Stimulated activated CD8-positive, alpha-beta memory T cell treated with anti-CD3 and anti-CD28 coated beads, Interleukin-4, amount 100 ng/mL, for 48 hours (primary cell): Measurements from ENCODE around the gene SERPINA5.
"Not testable (repeated sequence)": the region's sequence is repeated elsewhere in the genome, so short reads cannot be mapped to it uniquely, and the experiment has no call there.

ENCODE experiments used
- DNase-seq: peaks from one replicate; pipeline ENCODE4 v3.0.0-alpha.2; 2020

Gene SERPINA5

GRCh38 chr14:94630396-94630795 is 49.2 kb downstream of the SERPINA5 start:
- no peak for DNase-seq

- no peak for DNase-seq
These were observed 49.8 kb downstream of the SERPINA5 start for GRCh38 chr14:94631050-94631449.

DNA sequence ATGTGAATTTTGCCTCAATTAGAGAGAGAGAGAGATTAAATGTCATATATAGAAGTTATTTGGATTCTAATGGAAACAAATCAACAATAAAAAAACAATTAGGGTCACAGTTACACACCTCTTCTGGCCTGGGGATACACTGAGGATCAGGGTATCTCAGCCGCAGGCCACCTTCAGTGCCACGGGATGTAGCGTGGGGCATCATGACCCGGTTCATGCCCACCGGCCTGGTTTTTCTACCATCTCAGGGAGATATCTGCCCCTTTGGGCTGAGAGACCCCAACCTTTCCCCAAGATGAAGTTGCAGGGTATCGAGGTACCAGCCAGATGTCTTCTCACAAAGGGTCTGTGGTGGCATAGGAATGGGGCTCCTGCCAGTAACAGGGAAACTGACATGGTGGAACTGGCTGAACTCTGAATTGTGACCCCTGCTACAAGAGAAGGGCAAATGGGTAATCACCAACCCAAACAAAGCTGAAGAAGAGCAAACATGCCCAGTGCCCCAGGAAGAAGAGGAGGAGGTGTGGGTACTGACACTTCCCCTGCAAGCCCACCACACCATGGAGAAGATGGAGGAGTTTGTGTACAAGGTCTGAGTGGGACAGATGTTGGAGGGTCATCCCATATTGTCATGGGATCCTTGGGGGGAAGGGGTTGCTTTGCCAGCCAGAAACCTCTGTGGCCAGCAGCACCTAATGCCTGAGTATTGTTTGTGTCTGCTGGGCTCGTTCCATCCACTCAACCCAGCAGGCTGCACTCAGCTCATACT is 50.5 kb downstream of the SERPINA5 start:
- no peak for DNase-seq

DNA sequence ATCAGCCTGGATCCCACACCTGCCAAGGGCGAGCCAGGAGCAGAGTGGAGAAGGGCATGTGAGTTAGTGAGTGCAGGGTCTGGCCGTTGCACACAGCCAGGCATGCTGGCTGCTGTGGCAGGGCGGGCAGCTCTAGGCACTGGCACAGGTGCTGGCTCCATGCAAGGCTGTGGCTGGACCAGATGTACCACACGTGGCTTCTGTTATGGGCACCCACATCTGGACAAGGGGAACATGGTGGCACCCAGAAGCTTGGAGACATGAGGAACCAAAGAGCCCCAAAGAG is 51.0 kb downstream of the SERPINA5 start:
- no peak for DNase-seq

GRCh38 chr14:94633121-94633520 is 51.9 kb downstream of the SERPINA5 start:
- no peak for DNase-seq

DNA sequence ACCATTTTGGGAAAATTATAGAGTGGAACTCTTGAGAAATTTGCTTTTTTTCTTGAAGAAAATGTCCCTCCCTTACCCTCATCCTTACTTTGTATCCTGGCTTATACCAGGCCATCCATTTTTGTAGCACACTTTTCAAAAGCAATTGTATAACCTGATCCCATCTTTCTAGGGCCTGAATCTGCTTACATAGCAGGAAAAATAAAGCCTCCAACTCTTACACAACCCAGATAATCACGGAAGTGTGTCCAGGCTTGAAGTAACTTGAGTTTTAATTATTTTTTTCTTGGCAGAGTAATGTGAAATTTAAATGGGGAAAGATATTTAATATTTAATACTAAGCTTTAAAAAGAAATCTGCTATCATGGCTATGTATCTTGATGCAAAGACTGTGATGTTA is 53.9 kb downstream of the SERPINA5 start:
- no peak for DNase-seq

DNA sequence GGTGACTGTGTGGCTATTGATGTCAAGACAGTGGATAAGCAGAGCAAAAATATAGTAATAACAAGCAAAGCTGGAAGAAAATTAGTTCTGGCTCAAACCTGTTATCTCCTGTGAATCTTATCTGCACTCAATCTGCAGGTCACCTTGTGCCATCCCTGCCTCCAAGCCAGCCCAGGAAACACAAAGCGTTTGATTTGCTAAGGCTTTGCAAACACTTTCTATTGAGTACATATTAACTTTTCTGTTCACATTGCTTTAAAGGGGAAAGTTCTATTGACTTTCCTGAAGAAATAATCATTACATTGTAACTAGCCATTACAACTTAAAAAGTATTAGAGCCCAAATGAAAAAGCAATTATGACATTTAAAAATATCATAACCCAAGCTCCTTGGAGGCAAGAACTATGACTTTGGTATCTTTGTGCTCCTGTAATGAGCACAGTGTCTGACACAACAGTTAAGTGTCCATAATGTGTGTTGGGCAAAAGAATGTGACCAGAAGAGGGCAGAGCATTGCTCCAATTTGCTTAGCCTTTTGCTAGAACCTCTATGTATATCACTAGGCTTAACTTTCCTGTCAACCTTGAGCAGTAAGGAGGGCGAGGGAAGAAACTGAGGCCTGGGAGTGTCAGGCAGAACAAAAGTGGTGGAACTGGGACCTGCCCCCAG is 55.7 kb downstream of the SERPINA5 start:
- DNase-seq: no peak

DNA sequence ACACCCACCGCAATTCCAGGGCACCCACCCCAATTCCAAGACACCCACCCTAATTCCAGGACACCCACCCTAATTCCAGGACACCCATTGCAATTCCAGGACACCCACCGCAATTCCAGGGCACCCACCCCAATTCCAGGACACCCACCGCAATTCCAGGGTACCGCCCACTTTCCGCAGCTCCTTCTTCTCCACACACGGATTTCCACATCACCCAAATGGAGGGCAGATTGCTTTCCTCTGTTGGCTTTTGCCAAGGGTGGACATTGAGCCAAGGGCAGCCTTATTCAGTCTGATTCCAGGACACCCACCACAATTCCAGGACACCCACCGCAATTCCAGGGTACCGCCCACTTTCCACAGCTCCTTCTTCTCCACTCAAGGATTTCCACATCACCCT is 56.6 kb downstream of the SERPINA5 start:
- not testable (repeated sequence) for DNase-seq

DNA sequence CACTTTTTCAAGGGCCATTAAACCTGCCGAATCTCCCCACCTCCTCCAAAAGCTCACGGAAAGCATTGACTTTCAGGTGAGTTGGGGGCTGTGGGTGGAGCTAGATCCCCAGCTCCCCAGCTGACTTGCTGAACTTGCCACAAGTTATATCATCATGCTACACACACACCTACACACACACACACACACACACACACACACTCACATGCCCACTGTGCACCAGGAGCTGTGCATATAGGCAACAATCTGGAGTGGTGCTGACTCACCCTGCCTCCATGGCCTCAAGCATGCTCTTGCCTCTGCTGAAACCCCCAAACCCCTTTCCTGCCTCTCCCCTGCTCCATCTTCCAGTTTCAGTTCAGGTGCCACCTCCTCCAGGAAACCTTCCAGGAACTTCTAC is 57.1 kb downstream of the SERPINA5 start:
- no peak for DNase-seq

- no peak for DNase-seq
These were observed 58.0 kb downstream of the SERPINA5 start for GRCh38 chr14:94638961-94639817.

DNA sequence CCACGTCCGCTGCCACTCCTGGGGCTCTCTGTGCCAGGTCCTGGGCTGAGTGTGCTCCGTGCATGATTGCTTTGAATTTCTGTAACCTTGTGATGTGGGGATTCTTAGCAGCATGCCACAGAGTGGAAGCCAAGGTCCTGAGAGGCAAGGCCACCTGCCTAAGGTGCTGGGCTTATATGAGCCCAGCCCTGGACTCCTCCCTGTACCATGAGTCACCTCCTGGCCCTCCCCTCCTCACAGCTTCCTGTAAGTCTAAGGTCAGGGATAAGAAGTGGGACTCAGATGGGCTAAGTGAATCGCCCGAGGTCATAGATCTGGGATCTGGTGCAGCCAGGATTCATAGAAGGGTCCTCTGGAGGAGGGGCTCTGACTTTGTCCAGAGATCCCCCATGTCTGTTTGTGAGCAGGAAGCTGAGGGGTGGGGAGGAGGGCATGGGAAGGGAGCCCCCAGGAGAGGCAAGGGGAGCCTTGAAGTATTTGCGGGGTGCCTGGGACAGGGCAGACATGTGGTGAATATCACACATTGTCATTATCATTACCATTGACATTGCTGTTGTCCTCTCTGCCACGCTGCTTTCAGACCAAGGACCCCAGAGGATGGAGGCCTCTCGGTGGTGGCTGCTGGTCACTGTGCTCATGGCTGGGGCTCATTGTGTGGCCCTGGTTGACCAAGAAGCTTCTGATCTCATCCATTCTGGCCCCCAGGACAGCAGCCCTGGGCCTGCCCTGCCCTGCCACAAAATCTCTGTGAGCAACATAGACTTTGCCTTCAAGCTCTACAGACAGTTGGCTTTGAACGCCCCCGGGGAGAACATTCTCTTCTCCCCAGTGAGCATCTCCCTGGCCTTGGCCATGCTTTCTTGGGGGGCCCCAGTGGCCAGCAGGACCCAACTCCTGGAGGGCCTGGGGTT is 59.8 kb downstream of the SERPINA5 start:
- no peak for DNase-seq

DNA sequence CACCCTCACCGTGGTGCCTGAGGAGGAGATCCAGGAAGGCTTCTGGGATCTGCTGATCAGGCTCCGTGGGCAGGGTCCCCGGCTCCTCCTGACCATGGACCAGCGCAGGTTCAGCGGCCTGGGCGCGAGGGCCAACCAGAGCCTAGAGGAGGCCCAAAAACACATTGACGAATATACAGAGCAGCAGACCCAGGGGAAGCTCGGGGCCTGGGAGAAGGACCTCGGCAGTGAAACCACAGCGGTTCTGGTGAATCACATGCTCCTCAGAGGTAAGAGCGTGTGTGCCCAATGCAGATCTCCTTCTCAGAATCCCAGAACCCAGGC is 60.4 kb downstream of the SERPINA5 start:
- DNase-seq: no peak
